ENCODE data around the gene MALT1. TPM values are rescaled to one million over a fixed set of nuclear protein-coding genes. Genes with fewer than 3 reads are reported as not detected.

The MALT1 gene
- total RNA-seq, 1 donor from 2014 or later: 14.5 TPM

- H3K4me3 ChIP-seq: no peak overlapping the region
- H3K9me3 ChIP-seq: no peaks in the 10 kb centered on the region
- no peak for TF ChIP-seq CTCF (IDR thresholded peaks at IDR 0.05)
- intact Hi-C loops (cut with DNase I): no loop called here
- H3K27me3 ChIP-seq: no peaks in the 10 kb centered on the region
- peaks cover 0 to 3% of the 10 kb centered on the region in 2 donors for H3K4me1 ChIP-seq
- H3K27ac ChIP-seq: no peak overlapping the region
- no peaks in the 10 kb centered on the region for H3K36me3 ChIP-seq
- DNase-seq (ENCODE audit: low spot score in 2 of 2): no peak
These were observed 120.8 kb downstream of the MALT1 start for GRCh38 chr18:58792086-58792485.

- Histone ChIP-seq H3K4me1 (peaks cover 0 to 2% of the 10 kb centered on the region in 2 donors), H3K27me3 (no peaks in the 10 kb centered on the region), H3K9me3 (no peaks in the 10 kb centered on the region), H3K4me3 (no peak overlapping the region), H3K36me3 (no peaks in the 10 kb centered on the region), H3K27ac (peak overlapping the region; percentile 12 to 15)
- peak in 1 of 2 donors; percentile 70 for DNase-seq (ENCODE audit: low spot score in 2 of 2)
- no peak for TF ChIP-seq CTCF (IDR thresholded peaks at IDR 0.05)
- intact Hi-C loops (cut with DNase I): no loop called here
These were observed 122.1 kb downstream of the MALT1 start for GRCh38 chr18:58793361-58793760.

GRCh38 chr18:58796220-58796619 is 125.0 kb downstream of the MALT1 start:
- H3K27me3 ChIP-seq: no peaks in the 10 kb centered on the region
- no peak for DNase-seq (ENCODE audit: low spot score in 2 of 2)
- no peak overlapping the region for H3K4me3 ChIP-seq
- no peaks in the 10 kb centered on the region for H3K9me3 ChIP-seq
- no peaks in the 10 kb centered on the region for H3K4me1 ChIP-seq
- no peaks in the 10 kb centered on the region for H3K36me3 ChIP-seq
- intact Hi-C loops (cut with DNase I): no loop called here
- no peak for TF ChIP-seq CTCF (IDR thresholded peaks at IDR 0.05)
- no peak overlapping the region for H3K27ac ChIP-seq

- no peak overlapping the region for H3K4me3 ChIP-seq
- H3K27ac ChIP-seq: no peak overlapping the region
- TF ChIP-seq CTCF (IDR thresholded peaks at IDR 0.05): no peak
- H3K4me1 ChIP-seq: no peaks in the 10 kb centered on the region
- no peak for DNase-seq (ENCODE audit: low spot score in 2 of 2)
- no peaks in the 10 kb centered on the region for H3K27me3 ChIP-seq
- intact Hi-C loops (cut with DNase I): no loop called here
- H3K36me3 ChIP-seq: no peaks in the 10 kb centered on the region
- H3K9me3 ChIP-seq: no peaks in the 10 kb centered on the region
These were observed 129.3 kb downstream of the MALT1 start for GRCh38 chr18:58800582-58800981.

- no peak for TF ChIP-seq CTCF (IDR thresholded peaks at IDR 0.05)
- H3K27me3 ChIP-seq: no peaks in the 10 kb centered on the region
- H3K27ac ChIP-seq: no peak overlapping the region
- H3K36me3 ChIP-seq: no peaks in the 10 kb centered on the region
- H3K9me3 ChIP-seq: no peaks in the 10 kb centered on the region
- H3K4me3 ChIP-seq: no peak overlapping the region
- intact Hi-C loops (cut with DNase I): no loop called here
- H3K4me1 ChIP-seq: no peaks in the 10 kb centered on the region
- DNase-seq (ENCODE audit: low spot score in 2 of 2): no peak
These were observed 131.7 kb downstream of the MALT1 start for GRCh38 chr18:58802959-58803358.

GRCh38 chr18:58803978-58804377 is 132.7 kb downstream of the MALT1 start:
- intact Hi-C loops (cut with DNase I): no loop called here
- no peak overlapping the region for H3K4me3 ChIP-seq
- no peak for TF ChIP-seq CTCF (IDR thresholded peaks at IDR 0.05)
- DNase-seq (ENCODE audit: low spot score in 2 of 2): no peak
- H3K4me1 ChIP-seq: no peaks in the 10 kb centered on the region
- no peaks in the 10 kb centered on the region for H3K27me3 ChIP-seq
- H3K27ac ChIP-seq: no peak overlapping the region
- no peaks in the 10 kb centered on the region for H3K9me3 ChIP-seq
- no peaks in the 10 kb centered on the region for H3K36me3 ChIP-seq
